GM18508 (cell line): Measurements from ENCODE around the gene RASL10B.

ENCODE experiments used
- ATAC-seq: cut with Tn5 transposase; IDR thresholded peaks from one replicate; pipeline ENCODE4 v1.9.1; 2021; ENCODE audit warnings: moderate number of reproducible peaks; ENCODE audit not compliant: insufficient read depth, unreplicated experiment

RASL10B gene

GRCh38 chr17:35716897-35717465 lies 14.5 kb upstream of the RASL10B start:
- no peak for ATAC-seq

GRCh38 chr17:35717475-35717874 lies 14.0 kb upstream of the RASL10B start:
- no peak for ATAC-seq

- no peak for ATAC-seq
Observed at GRCh38 chr17:35723735-35724134, 7.7 kb upstream of the RASL10B start.

GRCh38 chr17:35725058-35725457 lies 6.4 kb upstream of the RASL10B start:
- ATAC-seq = no peak

GRCh38 chr17:35725802-35726126 lies 5.7 kb upstream of the RASL10B start:
- ATAC-seq = no peak

- ATAC-seq = no peak
Observed at GRCh38 chr17:35726127-35726952, 5.1 kb upstream of the RASL10B start.

- ATAC-seq = no peak
Observed at GRCh38 chr17:35726953-35727460, 4.4 kb upstream of the RASL10B start.

GRCh38 chr17:35727635-35728034 lies 3.8 kb upstream of the RASL10B start:
- ATAC-seq = no peak

- no peak for ATAC-seq
Observed at GRCh38 chr17:35728551-35728950, 2.9 kb upstream of the RASL10B start.

- ATAC-seq = no peak
Observed at GRCh38 chr17:35729405-35729833, 2.0 kb upstream of the RASL10B start.

GRCh38 chr17:35730400-35731005 lies 936 bp upstream of the RASL10B start:
- no peak for ATAC-seq

GRCh38 chr17:35731917-35732805 lies 722 bp downstream of the RASL10B start:
- no peak for ATAC-seq

- no peak for ATAC-seq
Observed at GRCh38 chr17:35732806-35733136, 1.3 kb downstream of the RASL10B start.

GRCh38 chr17:35733366-35733765 lies 1.9 kb downstream of the RASL10B start:
- ATAC-seq = no peak

GRCh38 chr17:35734396-35734795 lies 3.0 kb downstream of the RASL10B start:
- ATAC-seq = no peak

GRCh38 chr17:35735036-35735805 lies 3.8 kb downstream of the RASL10B start:
- ATAC-seq = no peak

GRCh38 chr17:35736236-35736635 lies 4.8 kb downstream of the RASL10B start:
- no peak for ATAC-seq

- no peak for ATAC-seq
Observed at GRCh38 chr17:35738519-35739133, 7.2 kb downstream of the RASL10B start.

- ATAC-seq = no peak
Observed at GRCh38 chr17:35740216-35740615, 8.8 kb downstream of the RASL10B start.
